Colonic mucosa (tissue), 4 donors: ENCODE measurements around the gene ATP9A. TPM values are rescaled to one million over a fixed set of nuclear protein-coding genes. Genes with fewer than 3 reads are reported as not detected.

Experiments
- DNase-seq: peaks from one replicate; pipeline ENCODE4 v3.0.0-alpha.2; 2020
- H3K27ac ChIP-seq: fragments of 200-600 bp; one replicate; pipeline ENCODE4 v1.8.0; 2021
- H3K27me3 ChIP-seq: fragments of 200-600 bp; one replicate; pipeline ENCODE4 v1.8.0; 2021
- H3K36me3 ChIP-seq: fragments of 200-600 bp; one replicate; pipeline ENCODE4 v1.8.0; 2021
- H3K4me1 ChIP-seq: fragments of 200-600 bp; one replicate; pipeline ENCODE4 v1.8.0; 2021; ENCODE audit warnings: mild to moderate bottlenecking
- H3K4me3 ChIP-seq: fragments of 200-600 bp; one replicate; pipeline ENCODE4 v1.8.0; 2021
- H3K9ac ChIP-seq, 2 donors: one replicate each; pipeline ENCODE4 v1.7.0; 2013; ENCODE audit warnings: control low read depth in 2 of 2, low read depth in 2 of 2, low read length in 2 of 2
- H3K9me3 ChIP-seq: fragments of 200-600 bp; one replicate; pipeline ENCODE4 v1.8.0; 2021
- intact Hi-C: fragments of 100-400 bp; cut with DNase I; formaldehyde crosslinking; loops from one replicate; pipeline ENCODE4 v1.14.1; 2022
- total RNA-seq, 2 donors: library from RNA; stranded (reverse); fragmentation: NEBNext Ultra II Directional in 1 of 2; extraction: Animal tissue kit (Norgen Biotek cat#: 25700) in 1 of 2; gene quantifications; one replicate each; pipeline ENCODE4 v1.2.1, GENCODE V29; 2021
- TF ChIP-seq, protein P1 (sequence below): fragments of 200-600 bp; IDR thresholded peaks from one replicate; pipeline ENCODE4 v1.8.0; 2022; ENCODE audit warnings: antibody characterized with exemption, mild to moderate bottlenecking
- donor health status: healthy.
- donor health status: DM: no; HTN: no; CAD: no.
- donor health status: DM: no; HTN: no; CAD: no.

ATP9A gene
- total RNA-seq, 2 donors from 2014 or later = 40.2 to 70.1 TPM

DNA sequence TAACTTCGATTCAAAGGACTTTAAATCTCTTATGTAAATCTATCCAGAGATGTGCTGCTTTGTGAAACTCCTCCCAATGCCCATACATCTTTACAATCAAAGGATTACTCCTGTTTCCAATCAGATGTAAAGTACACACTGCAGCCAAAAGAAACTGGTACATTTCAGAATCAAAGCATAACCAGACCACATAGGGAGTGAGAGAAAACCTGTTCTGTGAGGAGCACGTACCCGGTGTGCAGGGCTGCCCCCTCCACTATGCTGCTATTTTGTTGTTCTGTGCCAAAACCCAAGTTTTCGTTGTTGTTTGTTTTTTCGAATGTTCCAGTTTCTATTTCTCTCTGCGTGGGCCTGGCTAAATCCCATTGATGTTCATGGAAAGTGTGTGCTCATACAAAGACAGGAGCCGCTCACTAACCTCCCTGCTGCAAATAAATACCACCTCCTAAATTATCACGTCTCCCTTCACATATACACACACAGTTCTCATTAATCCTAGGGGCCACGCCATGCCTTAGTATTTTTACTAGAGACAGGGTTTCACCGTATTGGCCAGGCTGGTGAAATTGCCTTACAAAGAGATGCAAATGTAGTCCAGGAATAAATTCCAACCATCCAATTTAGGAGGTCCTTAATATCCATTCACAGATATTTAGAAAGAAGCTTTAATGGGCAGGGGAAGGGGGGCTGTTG is 52.9 kb downstream of the ATP9A start:
- no peak for DNase-seq
- no peaks in the 10 kb centered on the region for H3K36me3 ChIP-seq
- no peak overlapping the region for H3K27ac ChIP-seq
- H3K9ac ChIP-seq = no peak overlapping the region
- intact Hi-C loops = no loop called here
- no peak overlapping the region for H3K4me3 ChIP-seq
- no peaks in the 10 kb centered on the region for H3K27me3 ChIP-seq
- TF ChIP-seq, protein P1, sequence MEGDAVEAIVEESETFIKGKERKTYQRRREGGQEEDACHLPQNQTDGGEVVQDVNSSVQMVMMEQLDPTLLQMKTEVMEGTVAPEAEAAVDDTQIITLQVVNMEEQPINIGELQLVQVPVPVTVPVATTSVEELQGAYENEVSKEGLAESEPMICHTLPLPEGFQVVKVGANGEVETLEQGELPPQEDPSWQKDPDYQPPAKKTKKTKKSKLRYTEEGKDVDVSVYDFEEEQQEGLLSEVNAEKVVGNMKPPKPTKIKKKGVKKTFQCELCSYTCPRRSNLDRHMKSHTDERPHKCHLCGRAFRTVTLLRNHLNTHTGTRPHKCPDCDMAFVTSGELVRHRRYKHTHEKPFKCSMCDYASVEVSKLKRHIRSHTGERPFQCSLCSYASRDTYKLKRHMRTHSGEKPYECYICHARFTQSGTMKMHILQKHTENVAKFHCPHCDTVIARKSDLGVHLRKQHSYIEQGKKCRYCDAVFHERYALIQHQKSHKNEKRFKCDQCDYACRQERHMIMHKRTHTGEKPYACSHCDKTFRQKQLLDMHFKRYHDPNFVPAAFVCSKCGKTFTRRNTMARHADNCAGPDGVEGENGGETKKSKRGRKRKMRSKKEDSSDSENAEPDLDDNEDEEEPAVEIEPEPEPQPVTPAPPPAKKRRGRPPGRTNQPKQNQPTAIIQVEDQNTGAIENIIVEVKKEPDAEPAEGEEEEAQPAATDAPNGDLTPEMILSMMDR = no peak
- H3K4me1 ChIP-seq = no peaks in the 10 kb centered on the region
- H3K9me3 ChIP-seq = no peaks in the 10 kb centered on the region

DNA sequence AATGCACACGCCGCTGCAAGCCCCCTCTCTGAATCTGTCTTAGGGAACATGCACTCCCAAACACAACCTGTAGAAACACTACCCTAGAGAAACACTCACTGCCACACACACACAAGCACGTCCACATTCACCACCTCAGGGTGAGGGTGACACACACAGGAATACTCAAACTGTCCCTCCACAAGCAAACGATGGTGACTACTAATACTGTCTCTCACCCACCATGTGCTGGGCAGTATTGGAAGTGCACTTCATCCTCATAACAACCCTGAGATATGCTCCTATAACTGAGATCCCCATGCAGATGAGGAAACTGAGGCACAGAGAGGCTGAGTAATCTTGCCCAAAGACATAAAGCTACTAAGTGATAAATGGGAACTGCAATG is 55.0 kb downstream of the ATP9A start:
- Histone ChIP-seq H3K9ac (no peak overlapping the region), H3K27me3 (no peaks in the 10 kb centered on the region), H3K9me3 (no peaks in the 10 kb centered on the region), H3K27ac (no peak overlapping the region), H3K36me3 (no peaks in the 10 kb centered on the region), H3K4me1 (no peaks in the 10 kb centered on the region), H3K4me3 (no peak overlapping the region)
- intact Hi-C loops = no loop called here
- TF ChIP-seq, protein P1 = no peak
- DNase-seq = no peak

DNA sequence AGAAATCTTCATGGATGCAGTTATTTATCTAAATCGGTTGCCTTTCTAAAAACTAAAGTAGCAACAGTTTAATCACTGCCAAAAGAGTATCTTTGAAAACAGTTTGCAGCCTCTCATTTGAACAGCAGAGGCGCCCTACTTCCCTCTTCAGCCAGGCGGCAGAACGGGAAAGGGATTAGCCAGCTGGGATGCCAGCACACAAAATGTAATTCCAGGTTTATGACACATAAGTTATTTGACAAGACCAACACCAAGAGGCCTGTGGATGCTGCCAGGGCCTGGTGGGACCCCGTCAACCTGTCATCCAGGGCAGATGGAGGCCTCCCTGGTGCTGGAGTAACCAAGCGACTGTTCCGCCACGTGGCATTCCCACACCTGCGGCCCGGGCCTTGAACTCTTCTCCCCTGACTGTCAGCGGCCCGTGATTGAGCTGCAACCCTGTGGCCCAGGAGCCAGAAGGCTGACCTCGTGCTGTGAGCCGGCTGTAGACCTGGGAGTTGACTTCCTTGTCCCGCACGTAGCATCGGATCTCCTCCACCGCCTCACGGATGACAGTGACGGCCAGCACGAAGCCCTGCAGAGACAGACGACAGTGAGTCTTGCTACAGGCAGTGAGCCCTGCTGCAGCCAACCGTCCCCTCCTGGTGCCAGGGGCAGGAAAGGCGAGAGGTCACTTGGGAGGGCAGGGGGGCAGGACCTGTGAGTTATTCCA is 55.5 kb downstream of the ATP9A start:
- Histone ChIP-seq H3K4me3 (no peak overlapping the region), H3K36me3 (no peaks in the 10 kb centered on the region), H3K9ac (no peak overlapping the region), H3K27me3 (no peaks in the 10 kb centered on the region), H3K27ac (no peak overlapping the region), H3K9me3 (no peaks in the 10 kb centered on the region), H3K4me1 (no peaks in the 10 kb centered on the region)
- intact Hi-C loops = no loop called here
- TF ChIP-seq, protein P1 = peak; percentile 32
- no peak for DNase-seq

DNA sequence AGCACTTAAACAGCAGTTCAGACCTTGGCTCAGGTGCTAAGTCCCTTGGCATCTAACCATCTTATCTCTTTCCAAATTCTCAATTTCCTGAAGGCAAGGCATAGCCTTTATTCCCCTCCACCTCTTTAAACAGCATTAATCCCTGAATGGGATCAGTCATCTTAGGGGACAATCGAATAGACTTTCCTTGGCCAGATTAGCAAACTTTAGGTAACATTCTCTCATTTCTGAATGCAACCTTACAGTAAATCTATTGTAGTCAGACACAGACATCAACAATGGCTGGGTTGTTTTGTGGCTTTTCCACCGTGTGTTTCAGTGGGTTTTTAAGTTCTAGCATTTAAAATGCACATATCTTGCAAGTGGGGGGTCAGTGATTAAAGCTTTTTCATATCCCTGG is 56.8 kb downstream of the ATP9A start:
- H3K9ac ChIP-seq = no peak overlapping the region
- intact Hi-C loops = no loop called here
- no peaks in the 10 kb centered on the region for H3K36me3 ChIP-seq
- H3K9me3 ChIP-seq = no peaks in the 10 kb centered on the region
- H3K27ac ChIP-seq = no peak overlapping the region
- H3K4me3 ChIP-seq = no peak overlapping the region
- TF ChIP-seq, protein P1 = no peak
- DNase-seq = no peak
- no peaks in the 10 kb centered on the region for H3K27me3 ChIP-seq
- no peaks in the 10 kb centered on the region for H3K4me1 ChIP-seq

DNA sequence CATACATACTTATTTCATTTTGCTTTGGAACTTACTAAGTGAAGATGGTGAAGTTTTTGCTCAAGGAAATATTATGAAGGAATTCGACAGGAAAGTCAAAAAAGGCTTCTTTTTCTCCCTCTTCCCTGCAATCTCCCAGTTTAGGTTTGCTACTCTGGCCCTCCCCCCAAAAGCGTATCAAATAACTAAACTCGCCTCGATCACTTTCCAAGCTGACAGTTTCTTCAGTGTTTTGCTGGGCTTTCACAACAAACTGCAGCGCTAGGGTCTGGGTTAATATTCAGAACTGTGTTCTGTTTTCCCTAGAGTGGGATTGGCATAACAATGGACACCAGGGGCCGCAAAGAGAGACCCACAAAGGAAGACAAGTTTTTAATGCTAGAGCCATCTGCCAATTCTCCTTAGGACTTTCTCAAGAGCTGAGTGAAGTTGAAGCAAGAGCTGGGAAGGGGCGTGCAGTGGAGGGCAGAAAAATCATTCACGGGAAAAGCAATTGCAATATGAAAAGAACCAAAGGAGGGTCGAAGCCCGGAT is 57.8 kb downstream of the ATP9A start:
- no peak overlapping the region for H3K9ac ChIP-seq
- H3K4me3 ChIP-seq = no peak overlapping the region
- TF ChIP-seq, protein P1 = no peak

More for the DNA sequence above, 57.8 kb downstream of the ATP9A start:
- H3K27me3 ChIP-seq = no peaks in the 10 kb centered on the region
- H3K9me3 ChIP-seq = no peaks in the 10 kb centered on the region
- no peak for DNase-seq
- H3K36me3 ChIP-seq = no peaks in the 10 kb centered on the region
- no peaks in the 10 kb centered on the region for H3K4me1 ChIP-seq
- H3K27ac ChIP-seq = no peak overlapping the region
- intact Hi-C loops = no loop called here
